Mesangial cell (primary cell): ENCODE results near the gene RSPH10B. TPM values are rescaled to one million over a fixed set of nuclear protein-coding genes. Genes with fewer than 3 reads are reported as not detected.

Source experiments
- total RNA-seq: library from RNA; depleted of rRNA; stranded (reverse); fragments of >200 nt; gene quantifications from 2 replicates; pipeline ENCODE4 v1.2.3, GENCODE V29; 2015

RSPH10B gene
- 0.89 TPM in 1 of 2 replicates, not detected in the other for total RNA-seq

GRCh38 chr7:5970347-5970911, at the start of gene RSPH10B:
RSPH10B (minus strand) TSS chr7:5970689; CDS start chr7:5967116, 3,573 bp downstream.

DNA sequence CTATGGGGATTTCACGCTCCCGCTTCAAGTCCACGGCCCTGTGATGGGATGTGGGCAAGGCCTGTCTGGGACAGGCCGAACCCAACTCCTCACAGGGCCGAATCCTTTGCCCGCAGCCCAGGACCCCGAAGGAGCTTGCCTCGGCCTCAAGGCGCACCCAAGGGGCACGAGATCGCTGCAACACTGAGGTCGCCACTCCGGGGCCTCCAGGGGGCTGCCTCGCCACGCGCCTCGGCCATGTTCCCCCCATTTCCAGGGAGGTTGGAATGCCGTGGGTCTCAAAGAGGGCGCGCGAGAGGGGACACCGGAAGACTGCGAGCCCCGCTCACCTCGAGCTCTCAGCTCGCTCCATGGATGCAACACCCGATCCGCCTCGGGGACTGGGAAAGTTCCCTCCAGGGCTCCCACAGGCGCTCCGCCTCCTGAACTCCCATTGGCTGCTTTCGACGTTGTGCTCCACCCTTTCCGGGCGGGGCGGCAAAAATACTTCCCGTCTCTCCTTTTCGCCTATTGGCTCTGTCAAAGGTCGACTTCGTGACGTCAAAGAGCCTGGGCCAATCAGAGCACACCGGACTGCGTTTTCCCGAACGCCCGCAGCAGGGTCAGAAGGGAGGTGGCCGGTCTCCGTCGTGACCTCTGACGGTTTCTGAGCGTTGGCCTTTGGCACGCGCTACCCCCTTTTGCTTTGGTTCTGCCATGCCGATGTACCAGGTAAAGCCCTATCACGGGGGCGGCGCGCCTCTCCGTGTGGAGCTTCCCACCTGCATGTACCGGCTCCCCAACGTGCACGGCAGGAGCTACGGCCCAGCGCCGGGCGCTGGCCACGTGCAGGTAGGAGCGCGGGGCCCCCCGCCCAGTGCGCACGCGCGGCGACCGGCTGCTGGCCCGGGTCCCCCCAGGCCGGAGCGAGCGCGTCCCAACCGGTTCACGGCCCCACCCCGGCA, 38.5 kb upstream of the RSPH10B start, which contains the start of the genes AIMP2 and PMS2:
TSS of gene AIMP2 (plus strand) at position 605 of the 944 bp plus-strand sequence. CDS start at position 697, 92 bp downstream.
TSS of gene PMS2 (minus strand) at position 382 of the 944 bp plus-strand sequence. CDS start at position 352, 30 bp downstream.

DNA sequence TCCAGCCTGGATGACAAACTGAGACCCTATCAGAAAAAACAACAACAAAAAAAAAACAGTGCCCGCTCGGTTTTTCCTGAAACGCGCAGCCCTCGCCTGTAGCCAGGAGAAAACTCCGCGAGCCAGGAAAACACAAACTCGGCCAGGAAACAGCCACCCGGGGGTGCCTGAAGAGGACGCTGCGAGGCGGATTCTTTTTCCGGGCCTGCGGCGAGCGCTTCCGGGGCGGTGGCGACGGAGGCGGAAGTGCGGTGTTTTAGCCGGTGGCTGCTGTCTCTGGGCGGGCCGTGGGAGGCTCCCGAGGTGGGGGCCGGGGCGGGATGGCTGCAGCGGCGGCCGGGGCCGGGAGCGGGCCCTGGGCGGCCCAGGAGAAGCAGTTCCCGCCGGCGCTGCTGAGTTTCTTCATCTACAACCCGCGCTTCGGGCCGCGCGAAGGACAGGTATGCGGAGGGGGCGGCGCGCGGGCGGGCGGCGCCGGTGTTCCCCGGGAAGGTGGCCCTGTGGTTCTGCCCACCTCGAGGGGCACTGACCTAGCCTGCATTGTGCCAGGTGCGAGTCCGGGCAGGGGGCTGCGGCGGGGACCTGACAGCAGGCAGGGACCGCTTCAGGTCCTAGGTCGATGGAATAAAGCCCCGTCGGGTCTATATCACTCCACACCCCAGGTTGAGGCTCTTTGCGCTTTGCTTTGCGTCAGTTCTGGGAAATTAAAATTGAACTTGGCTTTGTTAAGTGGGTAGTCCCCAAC, 71.8 kb downstream of the RSPH10B start, which contains the start of gene CCZ1:
TSS of gene CCZ1 (plus strand) at position 254 of the 745 bp plus-strand sequence. CDS start at position 321, 67 bp downstream.

Other genes with a start within 250 kb of the RSPH10B start
- 24.8 and 33.2 TPM in 2 replicates for gene RNF216, start 189.0 kb downstream of the RSPH10B start, total RNA-seq
- not detected in 2 replicates for gene OCM, start 89.9 kb downstream of the RSPH10B start, total RNA-seq
- gene CCZ1, start 72.0 kb downstream of the RSPH10B start, total RNA-seq, result 39.9 and 58.7 TPM in 2 replicates
- 11.9 and 12.4 TPM in 2 replicates for gene PMS2, start 38.4 kb upstream of the RSPH10B start, total RNA-seq
- gene AIMP2, start 38.6 kb upstream of the RSPH10B start, total RNA-seq, result 76.2 and 113 TPM in 2 replicates
- 0.16 TPM in 1 of 2 replicates, not detected in the other for gene ANKRD61, start 60.7 kb upstream of the RSPH10B start, total RNA-seq
- gene EIF2AK1, start 88.5 kb upstream of the RSPH10B start, total RNA-seq, result 218 and 267 TPM in 2 replicates
- gene USP42, start 134.3 kb upstream of the RSPH10B start, total RNA-seq, result 4.1 and 7.1 TPM in 2 replicates